Measurements from ENCODE around the gene GLTP.
A peak's percentile ranks its signal among the peaks of the same experiment; 100 is the strongest.

The GLTP gene

GRCh38 chr12:109845824-109846205 lies 34.5 kb downstream of the GLTP start:
- no peak for TF ChIP-seq CTCF (IDR thresholded peaks at IDR 0.05; ENCODE audit: extremely low read depth, insufficient read depth, missing control alignments)
- in situ Hi-C loops (cut with MboI; ENCODE audit: low pct_unique_long_range_greater_than_20kb, low sequenced_read_pairs, unreplicated experiment), result no loop called here
- no peak for DNase-seq (ENCODE audit: low spot score)

- in situ Hi-C loops (cut with MboI; ENCODE audit: low pct_unique_long_range_greater_than_20kb, low sequenced_read_pairs, unreplicated experiment), result no loop called here
- peak; percentile 94 for DNase-seq (ENCODE audit: low spot score)
- peak; percentile 99 for TF ChIP-seq CTCF (IDR thresholded peaks at IDR 0.05; ENCODE audit: extremely low read depth, insufficient read depth, missing control alignments)
These were observed 35.1 kb downstream of the GLTP start for GRCh38 chr12:109844983-109845823.

- no peak for TF ChIP-seq CTCF (IDR thresholded peaks at IDR 0.05; ENCODE audit: extremely low read depth, insufficient read depth, missing control alignments)
- in situ Hi-C loops (cut with MboI; ENCODE audit: low pct_unique_long_range_greater_than_20kb, low sequenced_read_pairs, unreplicated experiment), result no loop called here
- no peak for DNase-seq (ENCODE audit: low spot score)
These were observed 36.2 kb downstream of the GLTP start for GRCh38 chr12:109844091-109844490.

GRCh38 chr12:109842021-109842420 lies 38.3 kb downstream of the GLTP start:
- in situ Hi-C loops (cut with MboI; ENCODE audit: low pct_unique_long_range_greater_than_20kb, low sequenced_read_pairs, unreplicated experiment), result no loop called here
- TF ChIP-seq CTCF (IDR thresholded peaks at IDR 0.05; ENCODE audit: extremely low read depth, insufficient read depth, missing control alignments), result no peak
- no peak for DNase-seq (ENCODE audit: low spot score)

- in situ Hi-C loops (cut with MboI; ENCODE audit: low pct_unique_long_range_greater_than_20kb, low sequenced_read_pairs, unreplicated experiment), result no loop called here
- TF ChIP-seq CTCF (IDR thresholded peaks at IDR 0.05; ENCODE audit: extremely low read depth, insufficient read depth, missing control alignments), result no peak
- no peak for DNase-seq (ENCODE audit: low spot score)
These were observed 39.0 kb downstream of the GLTP start for GRCh38 chr12:109841356-109841755.

GRCh38 chr12:109840305-109841074 lies 39.9 kb downstream of the GLTP start:
- in situ Hi-C loops (cut with MboI; ENCODE audit: low pct_unique_long_range_greater_than_20kb, low sequenced_read_pairs, unreplicated experiment), result no loop called here
- no peak for DNase-seq (ENCODE audit: low spot score)
- no peak for TF ChIP-seq CTCF (IDR thresholded peaks at IDR 0.05; ENCODE audit: extremely low read depth, insufficient read depth, missing control alignments)

Measured in GM13977 (cell line).